OCI-M1 (cell line): ENCODE measurements around the gene FCGR2B.
"Not testable (repeated sequence)": the region's sequence is repeated elsewhere in the genome, so short reads cannot be mapped to it uniquely, and the experiment has no call there.

Experiments used
- DNase-seq: peaks from one replicate; lab custom pipeline; 2025; lab: John Stamatoyannopoulos, UW

FCGR2B gene

DNA sequence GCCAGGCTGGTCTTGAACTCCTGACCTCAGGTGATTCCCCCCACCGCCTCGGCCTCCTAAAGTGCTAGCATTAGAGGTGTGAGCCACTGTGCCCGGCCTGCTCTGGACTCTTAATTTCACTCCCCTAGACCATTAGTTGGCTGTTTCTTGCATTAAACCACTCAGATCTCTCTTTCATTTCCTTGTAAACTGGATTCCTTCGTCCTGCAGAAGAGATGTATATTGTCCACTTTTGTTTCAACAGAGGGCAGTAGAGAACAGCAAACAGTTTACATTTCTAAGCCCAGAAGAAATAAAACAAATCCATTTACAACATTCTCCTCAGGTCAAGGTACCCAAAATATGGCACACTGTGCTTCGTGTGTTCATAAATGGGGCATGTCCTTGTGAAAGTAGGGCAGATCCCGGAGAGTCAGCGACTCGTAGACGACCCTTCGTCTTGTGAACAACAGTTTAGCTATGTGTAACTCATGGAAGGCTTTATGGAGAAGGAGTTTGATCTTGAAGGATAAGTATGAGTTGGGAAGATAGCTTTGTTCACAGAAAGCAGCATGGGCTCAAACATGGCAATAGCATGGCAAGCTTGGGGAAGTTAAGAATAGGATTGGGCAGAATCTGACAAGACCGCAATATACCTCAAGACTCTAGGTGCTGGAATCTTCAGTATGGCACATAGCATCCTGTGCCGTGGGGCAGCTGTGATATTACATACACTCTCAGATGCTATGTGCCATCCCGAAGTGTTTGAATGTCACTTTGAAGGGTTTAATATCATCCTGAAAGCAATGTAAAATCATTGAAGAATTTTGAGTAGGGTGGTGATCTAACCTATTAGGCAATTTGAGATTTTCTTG is 15.2 kb upstream of the FCGR2B start:
- DNase-seq: peak; percentile 83

DNA sequence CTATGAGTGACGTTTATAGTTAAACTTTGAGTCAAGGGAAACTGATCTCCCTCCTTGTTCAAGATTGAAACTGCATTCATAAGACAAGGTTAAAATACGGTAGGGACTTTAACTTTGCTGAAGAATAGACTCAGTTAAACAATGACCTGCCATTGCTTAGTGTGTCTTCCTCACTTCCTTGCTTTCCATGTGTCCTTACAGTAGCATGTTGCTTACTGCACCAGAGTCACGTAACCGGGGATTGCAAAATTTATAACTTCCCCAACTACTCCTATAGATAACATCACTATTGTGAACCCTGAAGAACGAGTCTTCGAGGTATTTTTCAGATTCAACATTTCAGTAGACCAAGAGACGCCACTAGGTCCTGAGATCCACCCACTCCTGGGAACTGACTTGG is 9.4 kb upstream of the FCGR2B start:
- not testable (repeated sequence) for DNase-seq

GRCh38 chr1:161653971-161654370 is 9.0 kb upstream of the FCGR2B start:
- not testable (repeated sequence) for DNase-seq

DNA sequence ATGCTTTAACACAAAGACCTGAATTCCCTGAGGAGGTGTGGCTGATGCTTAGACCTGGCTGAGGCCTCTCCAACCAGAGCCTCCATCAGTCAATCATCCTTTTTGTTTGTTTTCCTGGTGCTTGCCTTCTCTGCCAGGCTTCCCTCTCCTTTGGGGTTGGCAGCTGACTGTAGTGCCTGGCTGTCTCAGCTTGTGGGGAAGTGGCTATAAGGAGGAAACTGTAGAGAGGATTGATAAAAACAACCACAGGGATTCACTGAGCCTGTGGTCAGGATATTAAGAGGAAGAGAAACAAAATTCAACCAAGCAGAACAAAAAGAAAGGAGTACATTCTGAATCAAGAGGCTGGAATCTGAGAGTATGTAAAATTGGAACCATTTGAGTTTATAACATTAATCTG is 4.4 kb upstream of the FCGR2B start:
- not testable (repeated sequence) for DNase-seq

DNA sequence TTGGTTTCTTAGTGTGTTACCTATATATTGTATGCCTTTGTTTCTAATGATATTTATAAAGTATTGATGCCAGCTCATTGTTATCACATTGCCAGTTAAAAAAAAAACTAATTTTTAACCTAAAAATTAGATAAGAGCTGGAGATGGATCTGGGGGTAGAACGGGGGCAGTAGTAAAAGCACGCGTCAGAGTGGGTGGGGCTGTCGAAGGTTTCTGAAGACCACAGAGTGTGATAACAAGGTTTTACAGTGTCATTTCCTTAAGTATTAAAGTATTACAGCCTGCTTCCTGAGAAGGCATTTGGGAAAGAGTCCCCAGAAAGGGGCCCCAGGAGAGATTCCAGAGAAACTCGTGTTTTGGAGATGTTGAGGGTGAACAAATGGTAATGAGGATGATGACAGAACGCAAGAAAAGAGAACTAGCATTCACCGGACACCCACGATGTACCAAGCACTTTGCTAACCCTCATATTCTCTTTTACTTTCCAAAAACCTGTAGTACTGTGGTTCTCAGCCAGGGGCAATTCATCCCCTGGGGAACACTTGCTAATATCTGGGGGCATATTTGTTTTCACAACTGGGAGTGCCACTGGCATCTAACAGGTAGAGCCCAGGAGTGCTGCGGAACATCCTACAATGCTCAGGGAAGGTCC is 1.2 kb upstream of the FCGR2B start:
- not testable (repeated sequence) for DNase-seq

DNA sequence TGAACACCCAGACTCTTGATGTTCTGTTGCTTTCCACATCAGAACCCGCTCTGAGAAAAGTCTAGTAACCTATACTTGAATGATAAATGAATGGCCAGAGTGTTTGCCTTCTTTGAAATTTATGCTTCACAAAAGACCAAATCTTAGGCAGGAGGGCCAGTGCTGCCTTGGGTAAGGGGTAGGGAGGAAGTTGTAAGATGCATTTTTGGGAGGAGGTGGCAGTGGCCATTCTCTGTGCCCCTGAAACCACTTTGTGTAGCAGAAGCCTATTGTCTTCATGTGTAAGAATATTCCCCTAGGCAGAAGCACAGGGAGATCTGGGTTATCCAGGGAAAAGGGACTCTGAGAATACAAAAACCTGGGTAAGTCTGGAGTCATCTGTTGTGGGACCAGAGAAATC is 626 bp downstream of the FCGR2B start:
- DNase-seq: not testable (repeated sequence)

DNA sequence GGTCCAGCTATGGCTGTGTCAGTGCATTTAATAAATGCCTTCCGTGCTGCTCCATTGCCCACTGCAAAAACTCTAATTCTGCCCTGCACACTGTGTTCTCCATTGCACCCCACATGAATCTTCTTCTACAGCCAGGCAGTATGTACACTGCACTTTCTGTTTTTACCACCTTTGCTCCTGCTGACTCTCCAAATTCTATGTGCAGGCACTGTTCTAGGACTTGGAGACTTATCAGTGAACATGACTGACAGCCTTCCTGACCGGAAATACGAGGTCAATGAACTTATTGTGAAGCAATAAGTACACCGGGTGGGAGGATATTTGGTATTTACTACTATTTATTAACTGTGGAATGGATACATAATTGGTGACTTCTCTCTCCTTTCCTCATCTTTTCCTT is 1.7 kb downstream of the FCGR2B start:
- DNase-seq: not testable (repeated sequence)

- not testable (repeated sequence) for DNase-seq
These were observed 8.4 kb downstream of the FCGR2B start for GRCh38 chr1:161671045-161672020.

DNA sequence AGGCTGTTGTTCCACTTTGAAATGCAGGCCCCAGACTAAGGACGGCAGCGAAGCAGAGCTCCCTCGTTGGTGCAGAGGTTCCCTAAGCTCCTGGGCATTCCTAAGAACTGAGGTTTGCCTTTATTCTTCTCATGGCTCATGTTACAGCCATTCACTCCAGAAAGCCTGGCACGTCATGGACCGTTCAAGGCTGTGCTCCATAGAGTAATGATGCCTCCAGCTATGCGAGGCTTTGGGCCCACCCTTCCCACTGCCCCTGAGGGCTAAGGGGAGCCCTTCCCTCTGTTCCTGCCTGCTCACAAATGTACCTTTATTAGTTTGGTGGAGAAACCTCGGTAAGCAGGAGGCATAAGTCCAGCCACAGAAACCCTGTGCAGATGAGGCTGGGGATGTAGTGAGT is 10.5 kb downstream of the FCGR2B start:
- DNase-seq: not testable (repeated sequence)

DNA sequence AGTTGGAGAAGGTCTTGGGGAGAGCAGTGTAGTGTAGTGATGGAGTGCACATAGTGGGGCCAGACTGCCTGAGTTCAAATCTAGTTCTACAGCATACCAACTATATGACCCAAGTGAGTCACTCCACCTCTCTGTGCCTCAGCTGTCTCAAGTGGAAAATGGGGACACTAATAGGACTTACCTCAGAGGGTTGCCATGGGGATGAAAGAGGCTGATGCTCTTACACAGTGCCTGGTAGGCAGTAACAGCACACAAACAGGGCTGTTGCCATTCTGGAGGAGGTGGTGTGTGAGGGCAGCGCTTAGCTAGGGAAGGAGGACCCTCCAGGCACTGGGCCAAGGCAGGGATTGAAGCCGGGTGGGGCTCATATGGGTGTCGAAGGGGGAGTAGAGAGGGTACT is 11.5 kb downstream of the FCGR2B start:
- not testable (repeated sequence) for DNase-seq

GRCh38 chr1:161674908-161675307 is 12.0 kb downstream of the FCGR2B start:
- DNase-seq: not testable (repeated sequence)

GRCh38 chr1:161676441-161676840 is 13.5 kb downstream of the FCGR2B start:
- DNase-seq: no peak

DNA sequence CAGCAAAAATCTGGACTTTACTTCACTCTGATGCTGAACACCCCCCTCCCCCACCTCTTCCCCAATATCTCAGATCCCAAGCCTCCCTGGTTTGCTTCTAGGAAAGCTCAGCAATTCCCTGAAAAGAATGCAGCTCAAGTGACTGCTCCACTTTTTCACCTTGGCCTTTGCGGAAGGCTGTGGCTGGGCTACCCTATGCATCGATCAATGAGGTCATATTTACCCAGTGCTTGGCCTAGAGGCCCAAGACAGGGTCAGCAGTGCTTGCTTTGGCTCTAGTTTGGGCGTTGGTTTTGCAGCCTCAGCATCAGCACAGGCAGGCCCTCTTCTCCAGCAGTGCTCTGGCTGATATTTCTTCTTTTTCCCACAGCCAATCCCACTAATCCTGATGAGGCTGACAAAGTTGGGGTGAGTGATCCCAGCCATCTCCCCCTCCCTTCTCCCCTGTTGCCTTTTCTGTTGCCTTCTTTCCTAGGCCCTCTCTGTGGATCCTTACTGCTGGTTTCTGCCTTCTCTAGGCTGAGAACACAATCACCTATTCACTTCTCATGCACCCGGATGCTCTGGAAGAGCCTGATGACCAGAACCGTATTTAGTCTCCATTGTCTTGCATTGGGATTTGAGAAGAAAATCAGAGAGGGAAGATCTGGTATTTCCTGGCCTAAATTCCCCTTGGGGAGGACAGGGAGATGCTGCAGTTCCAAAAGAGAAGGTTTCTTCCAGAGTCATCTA is 14.2 kb downstream of the FCGR2B start:
- DNase-seq: no peak

DNA sequence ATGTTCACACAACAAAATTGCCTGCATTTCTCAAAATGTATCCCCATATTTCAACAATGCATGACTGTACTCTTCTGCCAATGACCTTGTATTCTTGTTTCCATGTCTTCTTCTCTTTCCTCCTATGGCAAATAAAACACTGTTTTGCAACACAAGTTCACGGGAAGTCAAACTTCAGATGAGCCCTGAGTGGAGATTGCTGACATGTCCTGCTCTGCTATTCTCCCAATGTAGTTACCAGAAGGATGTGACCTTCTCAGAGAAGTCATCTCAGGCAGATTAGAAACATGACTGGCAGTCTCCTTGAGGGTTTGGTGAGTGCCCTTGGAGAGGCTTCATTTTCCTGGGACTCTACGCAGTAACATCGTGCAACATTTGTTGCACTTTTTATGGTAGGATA is 15.6 kb downstream of the FCGR2B start:
- DNase-seq: no peak

- no peak for DNase-seq
These were observed 18.9 kb downstream of the FCGR2B start for GRCh38 chr1:161681879-161682278.

DNA sequence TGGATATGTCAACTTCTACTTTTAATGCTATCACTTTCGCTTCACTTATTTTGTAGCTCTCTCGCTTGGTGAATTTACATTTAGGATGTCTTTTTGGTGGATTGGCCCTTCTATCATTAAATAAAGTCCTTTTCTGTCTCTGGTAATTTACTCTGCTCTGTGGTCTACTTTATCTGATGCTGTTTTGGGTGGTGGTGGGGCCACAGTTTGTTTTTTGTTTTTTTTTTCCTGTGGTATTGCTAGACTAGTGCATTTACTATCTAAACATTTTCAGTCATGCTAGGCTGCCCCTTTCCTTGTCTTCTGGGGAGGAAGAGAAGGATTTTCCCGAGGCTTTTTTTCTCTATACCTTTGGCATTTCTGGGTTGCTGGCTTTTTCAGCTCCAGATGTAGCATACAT is 26.0 kb downstream of the FCGR2B start:
- peak; percentile 55 for DNase-seq

DNA sequence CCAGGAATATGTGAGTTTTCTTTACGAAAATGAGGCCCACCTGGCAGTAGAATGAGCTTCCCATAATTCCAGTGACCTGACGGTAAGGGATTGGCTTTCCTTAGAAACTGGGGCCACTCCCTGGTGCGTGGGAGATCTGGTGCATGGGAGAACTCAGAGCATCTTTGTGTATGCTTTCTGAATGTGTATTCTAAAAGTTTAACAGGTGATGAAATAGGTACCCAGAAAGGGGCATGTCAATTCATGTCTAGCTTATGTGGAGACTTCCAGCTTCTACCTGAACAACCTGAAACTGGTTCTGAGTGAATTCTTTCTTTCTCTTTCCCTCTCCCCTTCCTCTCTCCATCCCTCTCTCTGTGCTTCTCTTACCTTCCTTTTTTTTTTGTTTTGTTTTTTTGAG is 28.9 kb downstream of the FCGR2B start:
- DNase-seq: no peak

DNA sequence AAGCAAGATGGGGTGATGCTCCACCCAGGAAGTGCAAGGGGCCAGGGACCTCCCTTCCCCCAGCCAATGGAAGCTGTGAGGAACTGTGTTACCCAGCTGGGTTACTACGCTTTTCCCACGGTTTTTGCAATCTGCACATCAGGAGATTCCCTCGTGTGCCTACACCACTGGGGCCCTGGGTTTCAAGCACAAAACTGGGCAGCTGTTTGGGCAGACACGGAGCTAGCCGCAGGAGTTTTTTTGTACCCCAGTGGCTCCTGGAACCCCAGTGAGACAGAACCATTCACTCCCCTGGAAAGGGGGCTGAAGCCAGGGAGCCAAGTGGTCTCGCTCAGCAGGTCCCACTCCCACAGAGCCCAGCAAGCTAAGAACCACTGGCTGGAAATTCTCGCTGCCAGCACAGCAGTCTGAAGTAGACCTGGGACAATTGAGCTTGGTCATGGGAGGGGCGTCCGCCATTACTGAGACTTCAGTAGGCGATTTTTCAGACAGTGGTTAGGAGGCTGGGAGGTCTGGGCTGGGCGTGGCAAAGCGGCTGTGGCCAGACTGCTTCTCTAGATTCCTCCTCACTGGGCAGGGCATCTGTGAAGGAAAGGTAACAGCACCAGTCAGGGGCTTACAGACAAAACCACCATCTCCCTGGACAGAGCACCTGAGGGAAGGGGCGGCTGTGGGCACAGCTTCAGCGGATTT is 30.2 kb downstream of the FCGR2B start:
- DNase-seq: not testable (repeated sequence)

- not testable (repeated sequence) for DNase-seq
These were observed 35.4 kb downstream of the FCGR2B start for GRCh38 chr1:161698302-161698701.

- no peak for DNase-seq
These were observed 39.3 kb downstream of the FCGR2B start for GRCh38 chr1:161702250-161702649.

GRCh38 chr1:161705537-161705936 is 42.6 kb downstream of the FCGR2B start:
- no peak for DNase-seq
